NOMO-1 (cell line): ENCODE measurements around the gene ANKRD16.

Experiments used
- DNase-seq, 2 experiments: peaks; one replicate each; lab custom pipeline; 2025; ENCODE audit not compliant: unreplicated experiment in 2 of 2; lab: John Stamatoyannopoulos, UW

ANKRD16 gene

DNA sequence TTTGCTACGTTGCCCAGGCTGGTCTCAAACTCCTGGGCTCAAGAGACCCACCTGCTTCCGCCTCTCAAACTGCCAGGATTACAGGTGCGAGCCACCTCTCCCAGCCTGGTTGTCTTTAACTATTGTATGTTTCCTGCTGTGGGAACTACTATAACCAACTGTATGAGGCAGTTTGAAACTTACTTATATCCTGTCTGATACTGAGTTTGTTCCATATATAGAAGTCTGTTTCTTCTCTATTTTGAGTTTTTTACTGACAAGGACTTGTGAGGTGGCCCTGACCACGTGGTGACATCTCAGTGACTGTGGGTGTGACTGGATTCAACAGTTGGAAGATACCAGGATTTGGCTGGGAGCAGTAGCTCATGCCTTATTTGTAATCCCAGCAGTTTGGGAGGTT, 14.5 kb upstream of the ANKRD16 start:
- DNase-seq = no peak

- no peak for DNase-seq
Observed at GRCh38 chr10:5903563-5903962, 13.9 kb upstream of the ANKRD16 start.

DNA sequence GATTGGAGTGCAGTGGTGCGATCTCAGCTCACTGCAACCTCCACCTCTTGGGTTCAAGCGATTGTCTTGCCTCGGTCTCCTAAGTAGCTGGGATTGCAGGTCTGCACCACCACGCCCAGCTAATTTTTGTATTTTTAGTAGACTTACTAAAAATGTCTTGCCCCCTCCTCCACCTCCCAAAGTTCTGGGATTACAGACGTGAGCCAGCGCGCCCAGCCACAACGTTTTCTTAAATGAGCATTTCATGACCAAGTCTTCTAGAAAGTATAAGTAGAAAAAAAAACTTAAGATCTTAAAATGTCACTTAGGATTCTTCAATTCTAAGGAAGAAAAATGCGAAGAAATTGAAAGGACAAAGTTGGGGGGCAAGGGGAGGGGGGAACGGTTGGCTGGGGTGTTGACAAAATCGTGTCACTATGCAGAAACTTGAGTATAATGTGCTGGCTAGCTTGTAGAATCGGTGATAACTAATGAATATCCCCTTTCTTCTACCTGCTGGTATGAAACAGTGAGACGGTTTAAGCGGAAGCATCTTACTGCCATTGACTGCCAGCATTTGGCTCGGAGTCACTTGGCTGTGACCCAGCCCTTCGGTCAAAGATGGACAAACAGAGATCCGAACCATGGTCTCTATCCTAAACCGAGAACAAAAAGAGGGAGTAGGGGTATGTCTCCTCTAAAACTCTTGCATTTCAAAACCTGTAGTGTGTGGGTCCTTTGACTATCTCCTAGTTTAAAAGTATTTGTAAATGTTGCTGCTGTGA, 13.0 kb upstream of the ANKRD16 start:
- no peak for DNase-seq

DNA sequence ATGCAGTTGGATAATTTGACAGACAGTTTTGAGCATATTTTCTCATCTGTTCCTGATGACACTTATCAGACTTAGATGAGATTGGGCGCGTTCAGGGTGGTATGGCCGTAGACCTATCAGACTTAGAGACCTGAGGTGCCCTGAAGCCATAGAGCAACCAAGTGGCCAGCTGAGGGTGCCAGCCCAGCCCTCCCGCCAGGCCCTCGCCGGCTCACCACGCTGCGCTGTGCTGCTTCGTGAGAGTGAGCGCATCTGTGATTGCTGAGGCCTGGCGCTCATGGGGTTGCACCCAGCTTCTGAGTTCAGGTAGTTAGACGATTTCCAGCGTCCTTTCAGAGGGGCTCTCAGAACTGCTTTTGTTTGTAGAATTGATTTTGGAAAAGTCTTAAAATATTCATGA, 10.6 kb upstream of the ANKRD16 start:
- DNase-seq = no peak

DNA sequence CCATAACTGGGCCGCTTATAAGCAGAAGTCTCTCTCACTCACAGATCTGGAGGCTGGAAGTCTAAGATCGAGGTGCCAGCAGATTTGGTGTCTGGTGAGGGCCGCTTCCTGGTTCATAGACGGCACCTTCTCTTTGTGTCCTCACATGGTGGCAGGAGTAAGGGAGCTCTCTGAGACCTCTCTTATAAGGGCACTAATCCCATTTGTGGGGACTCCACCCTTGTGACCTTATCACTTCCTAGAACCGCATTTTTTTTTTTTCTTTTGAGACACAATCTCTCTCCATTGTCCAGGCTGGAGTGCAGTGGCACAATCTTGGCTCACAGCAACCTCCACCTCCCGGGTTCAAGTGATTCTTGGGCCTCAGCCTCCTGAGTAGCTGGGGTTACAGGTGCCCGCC, 8.5 kb upstream of the ANKRD16 start:
- no peak for DNase-seq

DNA sequence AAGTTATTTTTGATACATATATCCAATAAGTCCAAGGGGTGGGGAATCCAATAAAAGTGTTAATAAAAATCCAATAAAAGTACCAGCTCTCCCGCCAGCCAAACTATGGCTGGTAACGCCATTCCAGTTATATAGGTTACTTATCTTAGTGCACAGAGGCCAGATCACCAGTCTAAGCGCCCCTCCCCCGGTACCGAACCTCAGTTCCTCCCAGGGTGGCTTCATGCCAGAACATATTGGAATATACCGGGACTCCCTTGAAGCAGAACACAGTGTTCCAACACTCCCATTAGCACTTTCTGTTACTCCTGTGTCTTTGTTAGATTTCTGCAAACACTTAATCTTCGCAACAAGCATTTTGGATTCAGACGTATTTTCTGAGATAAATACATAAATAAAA, 7.8 kb upstream of the ANKRD16 start:
- no peak for DNase-seq

DNA sequence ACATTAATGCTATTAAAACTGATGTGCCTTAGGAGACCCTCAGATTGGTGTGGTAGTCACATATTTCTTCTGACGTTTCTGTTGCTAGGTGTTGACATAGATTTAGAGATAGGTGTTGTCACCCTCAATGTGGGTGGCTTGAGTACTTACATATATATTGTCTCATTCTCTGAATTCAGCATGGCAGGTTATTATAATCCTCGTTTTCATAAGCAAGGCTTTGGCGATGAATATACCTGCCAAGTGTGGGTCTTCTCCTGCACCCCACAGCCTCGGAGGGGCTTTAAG, 7.3 kb upstream of the ANKRD16 start:
- DNase-seq = no peak

GRCh38 chr10:5896208-5897052, 6.7 kb upstream of the ANKRD16 start:
- DNase-seq = no peak

DNA sequence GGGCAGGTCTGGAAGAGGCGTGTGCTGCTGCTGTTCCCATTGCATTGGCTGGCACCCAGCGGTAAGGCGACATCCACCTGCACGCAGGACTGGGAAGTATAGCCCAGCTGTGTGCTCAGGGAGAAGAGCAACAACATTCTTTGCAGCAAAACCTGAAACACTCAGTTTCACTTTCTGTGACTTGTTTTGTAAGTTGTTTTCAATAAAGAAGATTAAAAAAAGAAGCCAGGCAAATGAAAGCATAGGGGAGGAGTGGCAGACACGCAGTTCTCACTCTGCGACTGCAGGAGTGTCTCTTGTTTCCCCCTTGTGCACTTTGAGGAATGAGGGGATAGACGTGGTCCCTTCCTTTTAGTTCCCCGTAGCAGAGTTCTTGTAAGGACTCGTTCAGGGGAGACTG, 6.1 kb upstream of the ANKRD16 start:
- no peak for DNase-seq

GRCh38 chr10:5895365-5895764, 5.7 kb upstream of the ANKRD16 start:
- DNase-seq = no peak

DNA sequence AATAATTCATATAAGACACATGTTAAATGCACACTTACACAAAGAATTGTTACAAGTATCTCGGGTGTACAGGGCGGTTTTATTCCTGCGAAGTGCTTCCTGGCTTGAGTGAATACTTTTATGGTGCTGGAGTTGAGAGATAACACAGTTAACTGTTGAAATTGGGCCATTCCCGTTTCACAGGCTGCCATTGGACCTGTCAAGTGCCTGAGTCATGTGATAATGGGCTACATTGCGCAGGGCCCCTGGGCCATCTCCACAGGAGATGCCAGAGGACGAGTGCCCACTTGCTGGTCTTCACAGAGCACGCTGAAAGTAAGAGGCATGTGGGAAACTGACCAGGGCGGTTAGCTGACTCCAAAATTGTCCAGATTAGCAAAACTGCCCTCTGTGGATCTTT, 5.2 kb upstream of the ANKRD16 start:
- DNase-seq = no peak

- no peak for DNase-seq
Observed at GRCh38 chr10:5894403-5894802, 4.7 kb upstream of the ANKRD16 start.

DNA sequence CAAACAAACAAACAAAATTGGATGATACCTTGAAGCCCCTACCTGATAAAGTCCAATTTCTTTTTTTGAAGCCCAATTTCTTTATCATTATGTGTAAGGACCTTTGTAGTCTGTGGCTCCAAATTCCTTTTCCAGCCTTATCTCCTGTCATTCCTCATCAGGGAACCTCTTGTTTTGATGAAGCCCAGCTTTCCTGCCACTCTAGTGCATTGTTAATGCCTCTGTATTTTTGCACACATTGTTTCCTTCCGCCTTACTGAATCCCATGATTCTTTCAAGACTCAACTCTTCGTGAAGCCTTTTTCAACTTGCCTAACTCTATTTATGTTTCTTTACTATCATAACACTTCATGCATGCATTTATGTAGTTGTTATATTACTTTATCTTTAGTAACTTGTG, 3.6 kb upstream of the ANKRD16 start:
- DNase-seq = no peak

- DNase-seq = no peak
Observed at GRCh38 chr10:5892007-5892406, 2.3 kb upstream of the ANKRD16 start.

DNA sequence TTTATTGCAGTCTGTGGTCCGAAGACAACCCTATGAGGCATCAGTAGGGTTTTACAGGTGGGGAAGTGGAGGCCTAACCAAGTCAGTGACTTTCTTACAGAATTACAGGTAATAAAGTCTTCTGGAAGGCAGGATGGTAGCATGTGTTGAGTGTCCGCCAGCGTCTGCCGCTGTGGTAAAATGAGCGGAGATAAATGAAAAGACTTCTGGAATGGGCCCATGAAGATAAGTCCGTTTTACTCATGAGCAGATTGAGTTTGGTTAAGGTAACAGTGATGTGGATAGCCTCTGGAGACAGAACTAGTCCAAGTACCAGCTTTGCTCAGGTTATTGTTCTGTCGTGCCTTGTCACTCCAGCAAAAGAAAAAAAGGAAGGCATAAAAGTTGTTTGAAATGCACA, 1.3 kb upstream of the ANKRD16 start:
- no peak for DNase-seq

- DNase-seq = peak in 1 of 2 experiments; percentile 15
Observed at GRCh38 chr10:5890452-5890915, 791 bp upstream of the ANKRD16 start.

DNA sequence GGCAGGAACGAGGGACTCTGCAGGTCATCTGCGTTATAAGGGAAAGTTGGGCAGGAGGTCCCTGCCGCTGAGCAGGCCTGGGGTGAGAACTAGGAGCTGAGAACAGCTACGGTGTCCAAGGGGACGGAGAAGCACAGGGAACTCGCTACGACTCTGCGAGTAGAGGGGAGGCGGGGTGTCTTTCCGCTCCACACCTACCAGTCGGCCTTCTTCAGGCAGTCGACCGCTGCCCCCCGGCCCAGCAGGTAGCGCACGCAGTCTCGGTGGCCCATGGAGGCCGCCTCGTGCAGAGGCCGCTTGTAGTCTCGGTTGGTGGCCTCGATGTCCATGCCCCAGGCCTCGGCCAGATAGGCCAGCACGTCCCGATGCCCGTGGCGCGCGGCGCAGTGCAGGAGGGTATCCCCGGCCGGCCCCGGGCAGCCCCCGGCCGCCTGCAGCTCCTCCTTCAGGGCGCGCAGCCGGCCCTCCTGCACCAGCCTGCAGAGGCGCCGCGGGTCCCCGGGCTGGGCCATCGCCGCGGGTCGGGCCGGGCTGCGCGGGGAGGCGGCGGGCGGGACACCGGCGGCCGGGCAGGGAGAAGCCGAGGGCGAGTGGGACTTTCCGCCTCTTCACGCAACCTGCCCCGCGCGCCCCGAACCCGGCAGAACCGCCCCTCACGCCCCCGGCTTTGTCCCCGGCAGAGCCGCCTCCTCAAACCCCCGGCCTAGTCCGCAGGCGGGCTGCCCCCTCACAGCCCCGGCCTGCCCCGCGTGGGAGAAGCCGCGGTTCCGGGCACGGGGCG, 660 bp downstream of the ANKRD16 start:
- peak; percentile 2 to 29 for DNase-seq

GRCh38 chr10:5888351-5888750, 1.3 kb downstream of the ANKRD16 start:
- DNase-seq = peak; percentile 35 to 43

GRCh38 chr10:5887641-5888040, 2.1 kb downstream of the ANKRD16 start:
- DNase-seq = no peak

DNA sequence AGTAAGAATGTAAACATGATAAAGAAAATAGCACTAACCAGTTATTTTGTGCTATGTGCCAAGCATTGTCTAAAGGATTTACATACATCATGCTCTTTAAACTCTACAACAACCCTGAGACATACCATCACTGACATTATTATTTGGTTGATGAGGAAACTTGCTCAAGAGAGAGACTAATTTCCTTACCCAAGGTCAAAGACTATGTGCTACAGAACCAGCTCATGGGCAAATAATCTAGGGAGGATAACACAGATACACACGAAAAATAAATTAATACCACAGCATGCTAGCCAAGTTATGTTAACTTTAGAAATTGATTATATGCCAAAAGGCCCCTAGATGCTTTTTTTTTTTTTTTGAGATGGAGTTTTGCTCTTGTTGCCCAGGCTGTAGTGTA, 2.7 kb downstream of the ANKRD16 start:
- no peak for DNase-seq

GRCh38 chr10:5885619-5886018, 4.1 kb downstream of the ANKRD16 start:
- no peak for DNase-seq

- no peak for DNase-seq
Observed at GRCh38 chr10:5882961-5883360, 6.7 kb downstream of the ANKRD16 start.
